ENCODE measurements around the gene LCN12. TPM values are rescaled to one million over a fixed set of nuclear protein-coding genes. Genes with fewer than 3 reads are reported as not detected.

The LCN12 gene
- total RNA-seq, 1 experiment from 2014 or later, result 2.5 TPM

GRCh38 chr9:136958473-136958872, 6.4 kb downstream of the LCN12 start:
- intact Hi-C loops (cut with micrococcal nuclease; ENCODE audit: unreplicated experiment), result no loop called here
- TF ChIP-seq, protein P1, sequence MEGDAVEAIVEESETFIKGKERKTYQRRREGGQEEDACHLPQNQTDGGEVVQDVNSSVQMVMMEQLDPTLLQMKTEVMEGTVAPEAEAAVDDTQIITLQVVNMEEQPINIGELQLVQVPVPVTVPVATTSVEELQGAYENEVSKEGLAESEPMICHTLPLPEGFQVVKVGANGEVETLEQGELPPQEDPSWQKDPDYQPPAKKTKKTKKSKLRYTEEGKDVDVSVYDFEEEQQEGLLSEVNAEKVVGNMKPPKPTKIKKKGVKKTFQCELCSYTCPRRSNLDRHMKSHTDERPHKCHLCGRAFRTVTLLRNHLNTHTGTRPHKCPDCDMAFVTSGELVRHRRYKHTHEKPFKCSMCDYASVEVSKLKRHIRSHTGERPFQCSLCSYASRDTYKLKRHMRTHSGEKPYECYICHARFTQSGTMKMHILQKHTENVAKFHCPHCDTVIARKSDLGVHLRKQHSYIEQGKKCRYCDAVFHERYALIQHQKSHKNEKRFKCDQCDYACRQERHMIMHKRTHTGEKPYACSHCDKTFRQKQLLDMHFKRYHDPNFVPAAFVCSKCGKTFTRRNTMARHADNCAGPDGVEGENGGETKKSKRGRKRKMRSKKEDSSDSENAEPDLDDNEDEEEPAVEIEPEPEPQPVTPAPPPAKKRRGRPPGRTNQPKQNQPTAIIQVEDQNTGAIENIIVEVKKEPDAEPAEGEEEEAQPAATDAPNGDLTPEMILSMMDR (IDR thresholded peaks at IDR 0.05), result no peak
- TF ChIP-seq TCF7L2 (IDR thresholded peaks at IDR 0.05; ENCODE audit: low read depth, low read length) (no peak), SIN3A (IDR thresholded peaks at IDR 0.05; ENCODE audit: borderline replicate concordance, insufficient read depth, low read depth, low read length) (no peak), POLR2AphosphoS5 (IDR thresholded peaks at IDR 0.05; ENCODE audit: low read depth, low read length) (no peak)
- TF ChIP-seq, protein P2, sequence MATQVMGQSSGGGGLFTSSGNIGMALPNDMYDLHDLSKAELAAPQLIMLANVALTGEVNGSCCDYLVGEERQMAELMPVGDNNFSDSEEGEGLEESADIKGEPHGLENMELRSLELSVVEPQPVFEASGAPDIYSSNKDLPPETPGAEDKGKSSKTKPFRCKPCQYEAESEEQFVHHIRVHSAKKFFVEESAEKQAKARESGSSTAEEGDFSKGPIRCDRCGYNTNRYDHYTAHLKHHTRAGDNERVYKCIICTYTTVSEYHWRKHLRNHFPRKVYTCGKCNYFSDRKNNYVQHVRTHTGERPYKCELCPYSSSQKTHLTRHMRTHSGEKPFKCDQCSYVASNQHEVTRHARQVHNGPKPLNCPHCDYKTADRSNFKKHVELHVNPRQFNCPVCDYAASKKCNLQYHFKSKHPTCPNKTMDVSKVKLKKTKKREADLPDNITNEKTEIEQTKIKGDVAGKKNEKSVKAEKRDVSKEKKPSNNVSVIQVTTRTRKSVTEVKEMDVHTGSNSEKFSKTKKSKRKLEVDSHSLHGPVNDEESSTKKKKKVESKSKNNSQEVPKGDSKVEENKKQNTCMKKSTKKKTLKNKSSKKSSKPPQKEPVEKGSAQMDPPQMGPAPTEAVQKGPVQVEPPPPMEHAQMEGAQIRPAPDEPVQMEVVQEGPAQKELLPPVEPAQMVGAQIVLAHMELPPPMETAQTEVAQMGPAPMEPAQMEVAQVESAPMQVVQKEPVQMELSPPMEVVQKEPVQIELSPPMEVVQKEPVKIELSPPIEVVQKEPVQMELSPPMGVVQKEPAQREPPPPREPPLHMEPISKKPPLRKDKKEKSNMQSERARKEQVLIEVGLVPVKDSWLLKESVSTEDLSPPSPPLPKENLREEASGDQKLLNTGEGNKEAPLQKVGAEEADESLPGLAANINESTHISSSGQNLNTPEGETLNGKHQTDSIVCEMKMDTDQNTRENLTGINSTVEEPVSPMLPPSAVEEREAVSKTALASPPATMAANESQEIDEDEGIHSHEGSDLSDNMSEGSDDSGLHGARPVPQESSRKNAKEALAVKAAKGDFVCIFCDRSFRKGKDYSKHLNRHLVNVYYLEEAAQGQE (IDR thresholded peaks at IDR 0.05; ENCODE audit: insufficient read depth in 1 of 2, low read depth in 2 of 2, low read length in 1 of 2), result no peak
- no TSS peak for BruUV-seq (replicated peaks)

GRCh38 chr9:136958898-136959850, 7.1 kb downstream of the LCN12 start:
- Histone ChIP-seq H3K27ac (ENCODE audit: low read length) (no peak overlapping the region), H3K4me1 (ENCODE audit: control insufficient read depth, insufficient read depth, low read length) (no peaks in the 10 kb centered on the region), H3K36me3 (ENCODE audit: control insufficient read depth, insufficient read depth, low read length) (no peaks in the 10 kb centered on the region), H3K4me3 (ENCODE audit: low read depth in 2 of 2, low read length in 2 of 2) (no peak overlapping the region), H3K27me3 (ENCODE audit: control insufficient read depth, insufficient read depth, low read length) (no peaks in the 10 kb centered on the region), H3K9me3 (ENCODE audit: control insufficient read depth, insufficient read depth, low read depth, low read length) (no peaks in the 10 kb centered on the region)
- ChIA-PET CTCF (interaction anchor here (0.6 kb wide), 1 partner anchor 48 kb away, joined by 7 read pairs; no protein-coding TSS in a partner anchor), POLR2A (no interaction called here)
- TF ChIP-seq POLR2AphosphoS5 (IDR thresholded peaks at IDR 0.05; ENCODE audit: low read depth, low read length) (no peak), SIN3A (IDR thresholded peaks at IDR 0.05; ENCODE audit: borderline replicate concordance, insufficient read depth, low read depth, low read length) (no peak), TCF7L2 (IDR thresholded peaks at IDR 0.05; ENCODE audit: low read depth, low read length) (no peak)
- TF ChIP-seq, protein P1 (IDR thresholded peaks at IDR 0.05), result no peak
- TF ChIP-seq, protein P2 (IDR thresholded peaks at IDR 0.05; ENCODE audit: insufficient read depth in 1 of 2, low read depth in 2 of 2, low read length in 1 of 2), result no peak
- no peak for DNase-seq (ENCODE audit: low read depth, low spot score)
- in situ Hi-C loops (cut with HindIII; ENCODE audit: low pct_unique_long_range_greater_than_20kb, low sequenced_read_pairs), result no loop called here
- BruUV-seq (replicated peaks), result no TSS peak
- no peak for ATAC-seq
- intact Hi-C loops (cut with micrococcal nuclease; ENCODE audit: unreplicated experiment), result no loop called here

More at GRCh38 chr9:136958473-136958872, 6.4 kb downstream of the LCN12 start:
- CTCF ChIA-PET, result no interaction called here
- Histone ChIP-seq H3K4me3 (ENCODE audit: low read depth in 2 of 2, low read length in 2 of 2) (no peak overlapping the region), H3K27me3 (ENCODE audit: control insufficient read depth, insufficient read depth, low read length) (no peaks in the 10 kb centered on the region), H3K27ac (ENCODE audit: low read length) (no peak overlapping the region), H3K9me3 (ENCODE audit: control insufficient read depth, insufficient read depth, low read depth, low read length) (no peaks in the 10 kb centered on the region), H3K36me3 (ENCODE audit: control insufficient read depth, insufficient read depth, low read length) (no peaks in the 10 kb centered on the region), H3K4me1 (ENCODE audit: control insufficient read depth, insufficient read depth, low read length) (no peaks in the 10 kb centered on the region)
- POLR2A ChIA-PET, result no interaction called here
- no peak for ATAC-seq
- in situ Hi-C loops (cut with HindIII; ENCODE audit: low pct_unique_long_range_greater_than_20kb, low sequenced_read_pairs), result no loop called here
- DNase-seq (ENCODE audit: low read depth, low spot score), result no peak

Measured in Panc1 (cell line).